HuH-7.5 (cell line): ENCODE data around the gene ACP3.
A peak's percentile ranks its signal among the peaks of the same experiment; 100 is the strongest.
"Not testable (repeated sequence)": the region's sequence is repeated elsewhere in the genome, so short reads cannot be mapped to it uniquely, and the experiment has no call there.

ENCODE experiments used
- DNase-seq: peaks from one replicate; pipeline ENCODE4 v3.0.0; 2011; ENCODE audit warnings: low spot score

ACP3 gene, protein sequence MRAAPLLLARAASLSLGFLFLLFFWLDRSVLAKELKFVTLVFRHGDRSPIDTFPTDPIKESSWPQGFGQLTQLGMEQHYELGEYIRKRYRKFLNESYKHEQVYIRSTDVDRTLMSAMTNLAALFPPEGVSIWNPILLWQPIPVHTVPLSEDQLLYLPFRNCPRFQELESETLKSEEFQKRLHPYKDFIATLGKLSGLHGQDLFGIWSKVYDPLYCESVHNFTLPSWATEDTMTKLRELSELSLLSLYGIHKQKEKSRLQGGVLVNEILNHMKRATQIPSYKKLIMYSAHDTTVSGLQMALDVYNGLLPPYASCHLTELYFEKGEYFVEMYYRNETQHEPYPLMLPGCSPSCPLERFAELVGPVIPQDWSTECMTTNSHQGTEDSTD

DNA sequence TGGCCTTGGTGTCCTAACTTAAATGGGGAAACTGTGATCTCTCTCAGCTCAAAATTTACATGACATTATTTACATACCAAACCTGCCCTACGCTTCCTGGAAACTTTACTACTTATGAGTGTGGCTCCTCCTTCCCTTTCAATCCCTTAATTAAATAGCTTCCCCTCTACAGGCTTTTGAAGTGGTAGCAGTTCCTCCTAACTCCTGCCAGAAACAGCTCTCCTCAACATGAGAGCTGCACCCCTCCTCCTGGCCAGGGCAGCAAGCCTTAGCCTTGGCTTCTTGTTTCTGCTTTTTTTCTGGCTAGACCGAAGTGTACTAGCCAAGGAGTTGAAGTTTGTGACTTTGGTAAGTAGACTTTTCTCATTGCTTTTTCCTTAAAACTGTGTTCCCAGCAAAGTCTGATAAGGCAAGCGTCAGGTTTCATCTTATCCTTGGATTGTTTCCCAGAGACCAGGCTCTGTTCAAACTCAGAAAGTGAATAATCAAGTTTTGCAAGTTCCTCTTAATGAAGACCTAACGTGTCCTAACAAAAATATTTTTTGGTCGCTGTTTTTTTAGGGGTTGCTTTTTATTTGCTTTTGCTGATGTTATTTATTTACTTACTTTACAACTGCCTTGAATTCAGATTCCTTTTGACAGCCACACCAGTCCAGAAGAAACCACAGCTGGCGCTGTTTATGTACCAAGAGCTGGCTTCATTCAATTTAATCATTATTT is at the start of gene ACP3:
Gene ACP3 (plus strand): TSS at position 179 of the 720 bp plus-strand sequence. CDS start 50 bp downstream, at position 229.
- DNase-seq, result no peak

DNA sequence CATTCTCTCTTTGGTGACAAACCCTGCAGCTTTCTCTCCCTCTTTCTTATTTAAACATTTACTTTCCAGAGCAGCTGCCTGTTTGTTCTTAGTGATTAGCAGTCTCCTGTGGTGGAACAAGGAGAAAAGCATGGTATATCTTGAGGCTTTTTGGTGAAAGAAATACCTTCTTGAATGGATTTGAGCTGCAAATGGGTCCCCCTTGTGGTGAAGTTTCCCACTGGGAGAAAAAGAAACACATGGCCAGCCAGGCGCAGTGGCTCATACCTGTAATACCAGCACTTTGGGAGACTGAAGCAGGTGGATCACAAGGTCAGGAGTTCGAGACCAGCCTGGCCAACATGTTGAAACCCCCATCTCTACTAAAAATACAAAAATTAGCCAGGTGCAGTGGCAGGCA is 48.3 kb upstream of the ACP3 start:
- no peak for DNase-seq

DNA sequence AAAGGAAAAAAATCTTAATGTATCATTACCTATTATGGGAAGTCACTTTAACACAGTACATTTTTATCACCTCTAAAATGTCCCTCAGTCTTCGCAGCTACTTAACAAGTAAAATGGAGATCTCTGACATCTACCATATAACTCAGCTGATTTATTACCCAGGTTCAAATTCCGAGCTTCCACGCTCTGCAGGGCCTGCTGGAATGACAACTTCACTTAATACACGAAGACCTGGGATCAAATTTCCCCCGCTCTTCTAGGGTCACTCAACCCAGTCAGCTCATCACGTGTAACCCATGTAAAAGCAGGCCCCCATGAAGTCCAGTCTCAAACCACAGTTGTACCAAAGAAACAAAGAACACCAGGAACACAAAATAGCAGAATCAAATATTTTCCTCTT is 44.2 kb upstream of the ACP3 start:
- no peak for DNase-seq

DNA sequence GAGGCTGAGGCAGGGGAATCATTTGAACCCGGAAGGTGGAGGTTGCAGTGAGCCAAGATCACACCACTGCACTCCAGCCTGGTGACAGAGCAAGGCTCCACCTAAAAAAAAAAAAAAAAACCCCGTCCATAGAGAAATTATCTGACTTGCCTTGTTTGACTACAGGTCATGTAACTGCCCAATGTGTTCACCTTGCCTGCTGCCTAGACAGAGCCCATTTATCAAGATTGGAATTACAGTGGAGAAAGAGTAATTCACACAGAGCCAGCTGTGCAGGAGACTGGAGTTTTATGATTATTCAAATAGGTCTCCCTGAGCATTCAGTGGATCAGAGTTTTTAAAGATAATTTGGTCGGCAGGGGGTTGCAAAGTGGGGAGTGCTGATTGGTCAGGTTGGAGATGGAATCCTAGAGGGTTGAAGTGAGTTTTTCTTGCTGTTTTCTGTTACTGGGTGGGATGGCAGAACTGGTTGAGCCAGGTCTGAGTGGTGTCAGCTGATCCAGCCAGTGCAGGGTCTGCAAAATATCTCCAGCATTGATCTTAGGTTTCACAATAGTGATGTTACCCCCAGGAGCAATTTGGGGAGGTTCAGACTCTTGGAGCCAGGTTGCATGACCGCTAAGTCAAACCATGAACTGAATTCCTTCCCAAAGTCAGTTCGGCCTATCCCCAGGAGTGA is 40.8 kb upstream of the ACP3 start:
- no peak for DNase-seq

DNA sequence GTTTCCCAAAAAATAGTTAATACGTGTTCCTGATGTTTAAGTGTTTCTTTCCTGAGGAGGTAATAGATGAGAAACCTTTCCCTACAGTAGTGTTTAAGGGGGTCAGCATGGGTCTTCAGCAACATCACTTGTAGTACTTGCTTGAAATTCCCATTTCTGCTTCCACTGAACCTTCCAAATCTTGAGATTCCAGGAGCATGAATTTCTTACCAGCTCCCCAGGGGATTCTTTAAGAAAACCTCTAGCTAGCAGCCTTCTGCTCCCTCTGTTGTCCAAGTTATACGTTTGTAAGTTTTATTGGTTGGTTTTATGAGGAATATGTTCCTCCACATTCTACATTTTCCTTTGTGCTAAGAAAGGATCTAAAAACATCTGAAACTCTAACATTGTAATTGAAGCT is 38.2 kb upstream of the ACP3 start:
- no peak for DNase-seq

DNA sequence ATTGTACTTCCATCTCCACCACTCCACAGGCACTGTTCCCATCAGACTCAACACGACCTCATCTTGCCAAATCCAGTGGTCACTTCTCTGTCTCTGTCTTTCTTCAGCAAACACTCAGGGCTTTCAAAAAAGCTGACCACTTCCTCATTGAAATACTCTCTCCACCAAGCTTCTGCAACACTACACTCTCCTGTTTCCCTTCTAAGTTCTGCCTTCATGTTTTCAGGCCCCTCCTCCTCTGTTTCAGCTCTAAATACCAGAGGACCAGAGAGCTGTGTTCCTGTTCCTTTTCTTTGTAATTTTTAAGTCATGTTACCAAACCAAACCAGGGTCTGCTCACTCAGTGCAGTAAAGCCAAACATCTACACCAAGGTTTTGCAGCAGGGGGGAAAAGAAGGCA is 33.8 kb upstream of the ACP3 start:
- no peak for DNase-seq

DNA sequence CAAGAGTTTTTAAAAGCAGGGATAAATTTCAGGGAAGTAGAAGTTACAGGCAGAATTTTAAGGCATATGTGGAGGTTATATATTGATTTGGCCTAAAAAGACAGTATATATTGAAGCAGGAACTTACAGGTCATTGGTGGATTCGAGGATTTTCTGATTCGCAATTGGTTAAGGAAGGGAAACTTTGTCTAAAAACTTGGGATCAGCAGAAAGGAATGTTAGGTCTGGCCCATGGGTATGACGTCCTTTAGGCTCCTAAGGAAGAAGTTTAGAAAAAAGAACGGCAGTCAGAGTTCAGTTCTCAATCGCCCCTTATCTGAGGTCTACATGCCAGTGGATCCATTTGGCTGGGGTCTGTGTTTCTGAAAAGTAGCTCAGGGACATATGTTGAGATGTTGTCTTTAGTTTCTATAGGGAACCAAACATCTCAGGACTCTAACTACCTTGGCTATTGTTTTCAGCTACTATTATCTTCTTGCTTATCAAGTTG is 33.2 kb upstream of the ACP3 start:
- no peak for DNase-seq

DNA sequence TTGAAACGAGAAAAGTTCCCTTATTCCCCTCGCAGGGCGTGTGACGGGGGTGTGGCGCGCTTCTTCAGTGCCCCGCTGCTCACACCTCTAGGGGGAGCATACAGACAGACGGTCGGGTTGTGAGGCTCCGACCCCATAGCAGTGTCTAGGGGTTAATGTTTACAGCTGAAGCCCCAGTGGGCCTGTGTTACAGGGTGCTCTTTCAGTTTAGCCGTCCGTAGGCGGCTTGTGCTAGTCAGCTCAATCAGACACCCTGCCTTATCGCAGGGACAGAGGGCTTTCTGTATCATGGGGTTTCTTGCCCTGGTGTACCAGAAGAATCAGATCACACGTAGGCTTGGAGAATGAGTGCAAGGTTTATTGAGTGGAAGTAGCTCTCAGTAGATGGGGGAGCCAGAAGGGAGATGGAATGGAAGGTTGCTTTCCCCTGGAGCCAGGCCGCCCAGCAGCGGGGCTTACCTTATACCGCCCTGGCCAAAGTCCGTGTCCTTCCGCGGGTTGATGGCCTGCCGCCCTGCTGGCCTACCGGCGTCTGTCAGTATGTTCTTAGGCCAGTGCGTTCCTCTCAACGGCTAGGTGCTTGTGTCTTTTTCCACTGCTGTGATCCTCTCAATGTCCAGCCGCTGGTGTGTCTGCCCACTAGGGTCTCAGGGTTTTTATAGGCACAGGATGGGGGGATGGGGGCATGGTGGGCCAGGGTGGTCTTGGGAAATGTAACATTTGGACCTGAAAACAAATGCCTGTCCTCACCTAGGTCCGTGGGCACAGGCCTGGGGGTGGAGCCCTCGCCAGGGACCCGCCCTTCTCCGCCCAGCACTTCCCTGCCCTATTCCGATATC is 32.2 kb upstream of the ACP3 start:
- peak; percentile 10 for DNase-seq

DNA sequence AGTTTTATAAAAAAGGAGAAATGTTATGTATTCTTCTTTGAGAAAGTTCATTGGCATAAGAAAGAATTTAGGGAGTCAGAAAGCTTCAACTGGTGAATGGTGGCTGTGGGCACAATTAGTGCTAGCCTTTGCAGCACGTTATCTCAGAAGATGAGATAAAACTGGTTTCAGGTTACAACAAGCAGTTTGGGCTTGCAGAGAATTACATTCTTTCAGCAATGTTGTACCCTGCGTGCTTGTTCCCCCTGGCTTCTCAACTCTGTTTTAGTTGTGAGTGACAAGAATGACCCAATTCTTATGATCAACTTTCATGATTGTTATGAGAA is 31.6 kb upstream of the ACP3 start:
- no peak for DNase-seq

DNA sequence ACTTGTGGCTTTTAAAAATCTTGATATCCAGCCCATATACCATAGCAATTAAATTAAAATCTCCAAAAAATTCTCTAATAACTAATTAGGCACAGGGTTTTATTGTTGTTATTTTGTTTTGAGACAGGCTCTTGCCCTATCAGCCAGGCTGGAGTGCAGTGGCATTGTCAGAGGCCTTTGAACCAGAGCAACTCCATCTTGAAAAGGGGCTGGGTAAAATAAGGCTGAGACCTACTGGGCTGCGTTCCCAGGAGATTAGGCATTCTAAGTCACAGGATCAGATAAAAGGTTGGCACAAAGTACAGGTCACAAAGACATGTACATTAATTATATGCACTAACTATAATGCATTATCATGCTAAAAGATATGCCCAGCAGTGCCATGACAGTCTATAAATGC is 31.2 kb upstream of the ACP3 start:
- no peak for DNase-seq

DNA sequence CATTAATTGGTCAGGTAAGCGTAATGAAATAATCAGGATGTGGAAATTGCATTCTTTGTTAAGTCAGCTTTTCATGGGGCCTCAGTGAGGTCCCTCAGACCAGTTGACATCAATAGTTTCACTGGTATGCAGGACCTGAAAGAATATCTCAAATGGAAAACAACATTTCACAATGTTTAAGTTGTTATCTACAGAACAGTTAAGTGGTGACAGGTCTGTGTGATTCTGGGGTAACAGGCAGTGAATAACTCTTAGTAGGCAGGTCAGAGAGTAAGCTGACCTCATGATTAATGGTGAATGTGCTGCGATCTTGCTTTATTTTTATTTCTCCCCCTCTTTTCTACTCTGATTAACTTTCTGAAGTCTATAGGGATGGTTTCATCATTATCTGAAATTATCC is 28.9 kb upstream of the ACP3 start:
- DNase-seq, result no peak

DNA sequence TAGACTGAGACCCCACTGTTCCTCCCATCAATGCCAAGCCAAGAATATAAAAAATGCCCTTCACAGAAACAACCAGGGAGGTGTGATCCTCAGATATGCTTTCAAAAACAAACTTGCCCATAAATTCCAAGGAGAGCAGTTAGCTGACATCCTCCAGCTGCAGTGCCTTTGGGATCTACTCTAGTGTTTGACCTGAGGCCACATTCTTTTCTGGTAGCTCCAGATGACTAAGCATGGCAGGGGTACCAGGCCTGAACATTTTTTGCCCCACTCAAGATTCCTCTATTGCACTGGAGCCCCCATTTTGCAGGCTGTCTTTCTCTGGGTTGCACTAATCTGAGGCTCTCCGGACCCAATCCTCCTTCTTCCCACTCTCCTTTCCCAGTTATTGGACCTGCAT is 27.9 kb upstream of the ACP3 start:
- no peak for DNase-seq

DNA sequence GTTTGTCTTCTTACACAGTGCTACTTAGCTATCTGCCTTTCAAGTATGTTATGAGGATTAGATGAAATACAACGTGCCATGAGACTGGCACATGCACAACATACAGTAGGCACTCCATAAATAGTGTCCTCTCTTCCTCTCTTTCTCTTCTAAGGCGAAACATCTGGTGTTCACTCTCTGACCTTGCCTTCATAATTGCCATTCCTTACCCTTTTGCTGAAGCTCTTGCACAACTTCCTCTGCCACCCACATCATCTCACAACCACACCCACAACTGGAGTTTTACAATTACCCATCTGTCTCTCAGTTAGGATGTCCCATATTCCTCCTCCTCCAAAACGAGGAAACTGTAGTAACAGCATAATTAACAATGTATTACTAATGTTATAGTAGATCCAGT is 26.4 kb upstream of the ACP3 start:
- DNase-seq, result no peak

DNA sequence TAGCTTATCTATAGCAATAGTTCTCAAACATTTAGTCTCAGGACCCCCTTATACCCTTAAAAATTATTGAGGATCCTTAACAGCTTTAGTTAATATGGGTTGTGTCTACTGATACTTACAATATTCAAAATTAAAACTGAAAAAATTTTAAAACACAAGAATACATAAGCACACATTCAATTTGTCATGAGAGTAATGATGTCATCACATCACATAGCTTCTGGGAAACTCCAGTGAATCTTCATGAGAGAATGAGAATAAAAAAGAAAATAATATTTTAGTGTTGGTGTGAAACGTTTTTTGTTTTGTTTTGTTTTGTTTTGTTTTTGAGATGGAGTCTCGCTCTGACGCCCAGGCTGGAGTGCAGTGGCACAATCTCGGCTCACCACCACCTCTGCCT is 25.2 kb upstream of the ACP3 start:
- DNase-seq, result no peak

DNA sequence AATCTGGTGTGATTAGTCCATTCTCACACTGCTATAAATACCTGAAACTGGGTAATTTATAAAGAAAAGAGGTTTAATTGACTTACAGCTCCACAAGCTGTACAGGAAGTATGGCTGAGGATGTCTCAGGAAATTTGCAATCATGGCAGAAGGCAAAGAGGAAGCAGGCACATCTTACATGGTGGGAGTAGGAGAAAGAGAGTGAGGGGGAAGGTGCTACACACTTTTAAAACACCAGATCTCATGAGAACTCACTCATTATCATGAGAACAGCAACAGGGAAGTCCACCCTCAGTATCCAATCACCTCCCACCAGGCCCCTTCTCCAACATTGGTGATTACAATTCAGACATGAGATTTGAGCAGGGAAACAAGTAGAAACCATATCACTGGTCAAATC is 24.0 kb upstream of the ACP3 start:
- DNase-seq, result no peak

DNA sequence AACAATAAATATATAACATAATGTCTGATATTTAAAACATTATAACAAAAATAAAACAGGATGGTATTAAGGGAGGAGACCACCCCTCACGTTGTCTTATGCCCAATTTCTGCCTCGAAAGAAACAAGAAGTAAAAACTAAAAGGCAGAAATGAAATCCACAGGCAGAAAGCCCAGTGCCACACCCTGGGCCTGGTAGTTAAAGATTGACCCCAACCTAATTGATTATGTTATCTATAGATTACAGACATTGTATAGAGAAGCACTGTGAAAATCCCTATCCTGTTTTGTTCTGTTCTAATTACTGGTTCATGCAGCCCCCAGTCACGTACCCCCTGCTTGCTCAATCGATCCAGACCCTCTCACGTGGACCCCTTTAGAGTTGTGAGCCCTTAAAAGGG is 22.3 kb upstream of the ACP3 start:
- DNase-seq, result no peak

DNA sequence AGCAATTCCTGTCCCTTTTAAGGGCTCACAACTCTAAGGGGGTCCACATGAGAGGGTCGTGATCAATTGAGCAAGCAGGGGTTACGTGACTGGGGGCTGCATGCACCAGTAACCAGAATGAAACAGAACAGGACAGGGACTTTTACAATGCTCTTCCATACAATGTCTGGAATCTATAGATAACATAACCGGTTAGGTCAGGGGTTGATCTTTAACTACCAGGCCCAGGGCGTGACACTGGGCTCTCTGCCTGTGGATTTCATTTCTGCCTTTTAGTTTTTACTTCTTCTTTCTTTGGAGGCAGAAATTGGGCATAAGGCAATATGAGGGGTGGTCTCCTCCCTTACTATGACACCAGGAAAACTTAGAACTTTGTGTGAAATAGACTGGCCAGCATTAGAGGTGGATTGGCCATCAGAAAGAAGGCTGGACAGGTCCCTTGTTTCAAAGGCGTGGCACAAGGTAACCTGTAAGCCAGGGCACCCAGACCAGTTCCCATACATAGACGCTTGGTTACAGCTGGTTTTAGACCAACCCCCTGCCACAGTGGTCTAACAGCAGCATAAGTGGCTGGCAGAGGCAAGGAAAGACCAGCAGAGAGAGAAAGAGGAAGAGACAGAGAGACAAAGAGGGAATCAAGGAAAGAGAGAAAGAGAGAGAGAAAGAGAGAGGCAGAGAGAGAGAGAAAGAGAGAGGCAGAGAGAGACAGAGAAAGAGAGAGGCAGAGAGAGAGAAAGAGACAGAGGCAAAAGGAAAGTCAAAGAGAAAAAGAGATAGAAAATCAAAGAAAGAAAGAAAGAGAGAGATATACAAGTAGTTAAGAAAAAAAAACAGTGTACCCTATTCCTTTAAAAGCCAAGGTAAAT is 13.6 kb upstream of the ACP3 start:
- DNase-seq, result not testable (repeated sequence)

DNA sequence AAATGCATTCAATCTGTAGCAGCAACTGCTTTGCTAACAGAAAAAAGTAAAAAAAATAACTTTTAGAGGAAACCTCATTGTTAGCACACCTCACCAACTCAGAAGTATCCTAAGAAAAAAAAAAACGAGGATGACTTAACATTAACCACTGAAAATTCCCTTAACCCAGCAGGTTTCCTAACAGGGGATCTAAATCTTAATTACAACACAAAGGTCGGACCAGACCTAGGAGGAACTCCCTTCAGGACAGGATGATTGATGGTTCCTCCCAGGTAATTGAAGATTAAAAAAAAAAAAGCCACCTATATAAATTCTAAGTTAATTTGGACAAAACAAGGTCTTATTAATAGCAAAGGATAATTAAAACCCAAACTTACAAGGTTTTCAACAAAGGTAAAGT is 12.9 kb upstream of the ACP3 start:
- not testable (repeated sequence) for DNase-seq

DNA sequence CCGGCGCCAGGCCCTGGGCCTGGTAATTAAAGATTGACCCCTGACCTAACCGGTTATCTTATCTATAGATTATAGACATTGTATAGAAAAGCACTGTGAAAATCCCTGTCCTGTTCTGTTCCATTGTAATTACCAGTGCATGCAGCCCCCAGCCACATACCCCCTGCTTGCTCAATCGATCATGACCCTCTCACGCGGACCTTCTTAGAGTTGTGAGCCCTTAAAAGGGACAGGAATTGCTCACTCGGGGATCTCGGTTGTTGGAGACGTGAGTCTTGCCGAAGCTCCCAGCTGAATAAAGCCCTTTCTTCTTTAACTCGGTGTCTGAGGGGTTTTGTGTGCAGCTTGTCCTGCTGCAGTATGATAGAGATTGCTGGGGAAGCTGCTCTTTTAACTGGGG is 7.2 kb upstream of the ACP3 start:
- DNase-seq, result not testable (repeated sequence)

DNA sequence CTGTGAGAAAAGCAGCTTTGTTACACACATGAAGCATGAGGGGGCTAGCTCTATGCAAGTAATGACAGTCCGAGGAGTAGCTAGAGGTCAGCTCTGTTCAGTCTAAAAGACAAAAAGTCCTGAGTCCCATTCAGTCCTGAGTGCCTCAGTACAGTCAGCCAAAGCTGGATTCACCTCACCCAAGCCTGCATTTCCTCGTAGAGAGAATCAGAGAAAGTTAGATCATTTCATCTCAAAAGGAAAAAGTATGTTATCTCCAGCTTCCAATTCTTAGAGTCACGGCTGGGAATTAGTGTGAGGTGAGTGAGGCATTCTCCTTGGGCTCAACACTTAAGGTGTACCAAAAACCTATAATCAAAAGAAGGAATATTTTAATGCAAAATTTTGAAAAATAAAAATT is 5.9 kb upstream of the ACP3 start:
- DNase-seq, result no peak

DNA sequence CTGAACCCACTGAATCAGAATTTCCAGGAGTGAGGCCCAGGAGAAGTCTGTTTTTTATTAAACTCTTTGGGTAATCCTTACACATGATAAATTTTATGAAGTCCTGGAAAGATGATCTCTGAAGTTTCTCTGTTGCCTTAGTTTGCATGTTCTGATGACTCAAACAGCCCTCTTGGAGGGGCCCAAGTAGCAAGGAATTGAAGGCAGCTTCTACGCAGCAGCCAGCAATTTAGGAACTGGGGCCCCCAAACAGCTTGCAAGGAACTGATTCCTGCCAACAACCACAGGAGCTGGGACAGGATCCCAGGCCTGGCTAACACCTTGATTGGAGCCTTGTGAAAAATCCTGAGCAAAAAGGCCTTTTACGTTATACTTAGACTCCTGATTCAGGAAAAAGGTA is 5.4 kb upstream of the ACP3 start:
- DNase-seq, result no peak
